ENCODE data around the gene TRIO.
"Not testable (repeated sequence)": the region's sequence is repeated elsewhere in the genome, so short reads cannot be mapped to it uniquely, and the experiment has no call there.

GRCh38 chr5:14436122-14436521, 293.0 kb downstream of the TRIO start:
- not testable (repeated sequence) for TF ChIP-seq CTCF (IDR thresholded peaks at IDR 0.05; ENCODE audit: low read length); EZH2 (optimal IDR thresholded peaks at IDR 0.05; ENCODE audit: low read depth, low read length); EZH2phosphoT487 (IDR thresholded peaks at IDR 0.05; ENCODE audit: low read length)
